ENCODE measurements around the gene ACVRL1. TPM values are rescaled to one million over a fixed set of nuclear protein-coding genes. Genes with fewer than 3 reads are reported as not detected.
A peak's percentile ranks its signal among the peaks of the same experiment; 100 is the strongest.

The ACVRL1 gene
- 10.8 and 18.0 TPM in 2 replicates for total RNA-seq

- peak within 1 kb of the TSS; percentile 54 for H3K4me3 ChIP-seq (ENCODE audit: low read depth, low read length)
- TF ChIP-seq CTCF (IDR thresholded peaks at IDR 0.05; ENCODE audit: insufficient read depth, low read depth, low read length), result no peak
- no peak for DNase-seq (ENCODE audit: low read depth)
Observed at GRCh38 chr12:51907083-51907855, at the start of gene ACVRL1. Gene ACVRL1, plus strand, starts transcription at chr12:51907504. Its CDS starts 4,971 bp downstream, at chr12:51912475.

GRCh38 chr12:51860986-51861385, 46.3 kb upstream of the ACVRL1 start:
- TF ChIP-seq CTCF (IDR thresholded peaks at IDR 0.05; ENCODE audit: insufficient read depth, low read depth, low read length), result no peak
- no peak overlapping the region for H3K4me3 ChIP-seq (ENCODE audit: low read depth, low read length)
- DNase-seq (ENCODE audit: low read depth), result no peak

GRCh38 chr12:51862947-51863346, 44.4 kb upstream of the ACVRL1 start:
- no peak overlapping the region for H3K4me3 ChIP-seq (ENCODE audit: low read depth, low read length)
- no peak for TF ChIP-seq CTCF (IDR thresholded peaks at IDR 0.05; ENCODE audit: insufficient read depth, low read depth, low read length)
- no peak for DNase-seq (ENCODE audit: low read depth)

GRCh38 chr12:51863363-51863932, 43.9 kb upstream of the ACVRL1 start:
- no peak for TF ChIP-seq CTCF (IDR thresholded peaks at IDR 0.05; ENCODE audit: insufficient read depth, low read depth, low read length)
- no peak for DNase-seq (ENCODE audit: low read depth)
- no peak overlapping the region for H3K4me3 ChIP-seq (ENCODE audit: low read depth, low read length)

GRCh38 chr12:51863933-51864832, 43.1 kb upstream of the ACVRL1 start:
- DNase-seq (ENCODE audit: low read depth), result no peak
- H3K4me3 ChIP-seq (ENCODE audit: low read depth, low read length), result peak overlapping the region; percentile 33
- TF ChIP-seq CTCF (IDR thresholded peaks at IDR 0.05; ENCODE audit: insufficient read depth, low read depth, low read length), result no peak

- no peak for TF ChIP-seq CTCF (IDR thresholded peaks at IDR 0.05; ENCODE audit: insufficient read depth, low read depth, low read length)
- H3K4me3 ChIP-seq (ENCODE audit: low read depth, low read length), result no peak overlapping the region
- DNase-seq (ENCODE audit: low read depth), result no peak
Observed at GRCh38 chr12:51864833-51865670, 42.3 kb upstream of the ACVRL1 start.
